NOMO-1 treated with dmso at 0.1 percent for 144 hours (cell line): ENCODE results near the gene LMAN1L.

ENCODE experiments used
- DNase-seq: peaks from one replicate; lab custom pipeline; 2025; ENCODE audit not compliant: unreplicated experiment; lab: John Stamatoyannopoulos, UW

The LMAN1L gene

DNA sequence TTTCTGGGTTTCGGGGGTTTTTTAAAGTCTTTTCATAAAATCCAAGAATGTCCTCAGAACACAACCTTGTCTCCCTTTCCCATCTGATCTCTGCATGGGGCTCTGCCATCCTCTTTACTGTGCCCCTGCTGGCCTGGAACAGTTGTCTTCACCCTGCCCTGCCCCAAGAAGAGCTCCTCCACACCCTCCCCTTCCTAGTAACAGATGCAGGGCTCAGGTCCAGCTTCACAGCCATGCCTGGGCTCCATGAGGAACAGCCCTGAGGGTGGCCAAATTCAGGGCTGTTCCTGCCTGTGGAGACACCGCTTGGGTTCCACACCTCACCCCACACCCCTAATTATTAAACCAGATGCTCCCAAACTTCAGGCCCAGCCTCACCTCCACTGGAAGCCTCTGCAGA lies 43.2 kb downstream of the LMAN1L start:
- DNase-seq: no peak

GRCh38 chr15:74856537-74856936 lies 43.9 kb downstream of the LMAN1L start:
- no peak for DNase-seq

DNA sequence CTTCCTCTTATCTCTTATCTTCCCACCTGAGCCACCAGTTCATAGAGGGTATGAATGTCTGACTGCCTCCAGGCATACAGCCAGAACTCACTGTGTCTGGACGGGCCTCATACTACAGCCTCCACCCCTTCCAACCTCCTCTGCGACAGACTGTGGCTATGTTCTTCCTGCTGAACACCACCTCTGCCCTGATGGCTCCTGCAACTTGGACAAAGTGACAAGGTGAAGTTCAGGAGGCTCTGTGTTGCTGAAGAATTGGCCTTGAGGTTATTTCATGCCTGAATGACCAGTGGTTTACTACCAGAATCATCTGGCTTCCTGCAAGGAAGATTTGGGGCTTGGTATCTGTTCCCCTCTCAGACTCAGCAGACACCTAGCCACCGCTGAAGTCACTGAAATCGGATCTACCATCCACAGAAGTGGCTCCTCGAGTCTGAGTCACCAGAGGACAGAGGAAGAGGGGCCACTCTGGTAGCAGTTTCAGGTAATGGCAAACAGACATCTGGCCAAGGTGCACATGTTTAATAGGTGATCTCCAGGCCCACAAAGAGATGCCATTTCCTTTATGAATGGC lies 44.5 kb downstream of the LMAN1L start:
- no peak for DNase-seq

- no peak for DNase-seq
Observed at GRCh38 chr15:74857671-74858368, 45.2 kb downstream of the LMAN1L start.

DNA sequence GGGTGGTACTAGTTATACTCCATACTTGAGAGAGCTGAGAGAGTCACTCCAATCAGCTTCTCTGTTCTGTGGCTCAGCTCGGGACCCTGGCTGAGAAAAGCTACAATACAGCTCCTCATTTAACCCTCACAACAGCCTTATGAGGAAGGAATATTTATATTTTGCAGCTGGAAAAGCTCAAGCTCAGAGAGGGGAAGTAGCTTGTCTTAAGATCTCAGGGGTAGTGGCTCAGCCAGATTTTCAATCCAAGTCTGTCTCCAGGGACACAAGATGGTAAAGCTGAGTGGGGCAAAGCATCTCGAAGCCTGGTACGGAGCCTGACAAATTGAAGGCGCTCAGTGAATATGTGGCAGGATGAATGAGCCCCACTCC lies 45.7 kb downstream of the LMAN1L start:
- DNase-seq: no peak

DNA sequence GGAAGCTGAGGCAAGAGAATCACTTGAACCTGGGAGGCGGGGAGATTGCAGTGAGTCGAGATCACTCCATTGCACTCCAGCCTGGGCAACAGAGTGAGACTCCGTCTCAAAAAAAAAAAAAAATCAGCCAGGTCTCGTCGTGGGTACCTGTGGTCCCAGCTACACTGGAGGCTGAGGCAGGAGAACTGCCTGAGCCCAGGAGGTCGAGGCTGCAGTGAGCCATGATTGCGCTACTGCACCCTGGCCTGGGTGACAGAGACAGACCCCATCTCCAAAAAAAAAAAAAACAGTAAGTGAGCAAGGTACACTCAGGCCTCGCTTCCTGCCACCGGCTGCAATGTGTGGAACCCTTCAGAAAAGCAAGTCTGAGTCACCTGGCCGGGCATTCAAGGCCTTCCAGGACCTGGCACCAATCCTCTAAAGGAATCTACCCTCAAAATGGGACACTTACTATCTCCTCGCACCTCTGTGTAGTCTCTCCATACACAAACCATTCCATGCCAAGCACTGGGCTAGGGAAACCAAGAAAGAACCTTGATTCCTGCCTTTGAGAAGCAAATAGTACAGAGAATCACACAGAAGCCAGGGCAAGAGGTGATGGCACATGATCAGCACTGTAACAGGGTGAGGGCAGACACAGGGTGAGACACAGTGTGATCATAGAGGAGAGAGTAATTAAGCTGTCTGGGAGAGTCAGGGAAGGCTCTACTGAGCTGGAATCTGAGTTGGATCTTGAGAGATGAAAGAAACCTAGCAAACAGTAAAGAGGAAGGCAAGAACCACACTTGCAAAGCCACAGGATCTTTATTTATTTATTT lies 50.8 kb downstream of the LMAN1L start:
- no peak for DNase-seq

- DNase-seq: no peak
Observed at GRCh38 chr15:74864296-74864695, 51.7 kb downstream of the LMAN1L start.

DNA sequence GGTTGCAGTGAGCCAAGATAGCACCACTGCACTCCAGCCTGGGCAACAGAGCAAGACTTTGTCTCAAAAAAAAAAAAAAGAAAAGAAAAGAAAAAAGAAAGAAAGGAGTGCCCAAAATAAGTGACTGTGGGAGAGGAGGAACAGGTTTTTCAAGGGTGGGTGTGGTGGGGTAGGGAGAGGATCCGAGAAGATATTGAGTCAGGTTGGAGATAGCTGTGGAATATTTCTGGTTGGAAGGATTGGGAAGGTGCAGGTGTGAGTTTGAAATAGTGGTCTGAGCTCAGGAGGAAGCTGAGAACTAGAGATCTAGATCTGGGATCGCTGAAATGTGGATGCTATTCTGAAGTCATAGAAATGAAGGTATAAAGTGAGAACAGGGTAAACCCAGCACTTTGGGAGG lies 52.7 kb downstream of the LMAN1L start:
- no peak for DNase-seq

DNA sequence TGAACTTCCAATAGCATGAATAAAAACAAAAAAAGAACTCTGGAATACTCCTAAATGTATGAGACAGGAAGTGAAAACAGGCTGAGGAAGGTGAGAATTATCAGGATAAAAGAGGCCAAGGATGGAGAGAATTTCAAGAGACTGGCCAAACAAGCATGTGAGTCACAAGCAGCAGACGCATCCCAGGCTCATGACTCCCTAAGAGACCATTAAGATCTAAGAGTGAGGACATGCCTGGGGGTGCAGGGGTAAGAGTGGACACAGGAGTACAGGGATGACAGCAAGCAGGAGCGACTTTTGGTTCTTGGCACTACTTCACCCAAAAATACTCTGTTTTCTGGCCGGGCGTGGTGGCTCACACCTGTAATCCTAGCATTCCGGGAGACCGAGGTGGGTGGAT lies 53.5 kb downstream of the LMAN1L start:
- DNase-seq: no peak

GRCh38 chr15:74867466-74868038 lies 54.9 kb downstream of the LMAN1L start:
- no peak for DNase-seq

- peak; percentile 62 for DNase-seq
Observed at GRCh38 chr15:74868059-74868458, 55.4 kb downstream of the LMAN1L start.

GRCh38 chr15:74869372-74869725 lies 56.7 kb downstream of the LMAN1L start:
- no peak for DNase-seq

DNA sequence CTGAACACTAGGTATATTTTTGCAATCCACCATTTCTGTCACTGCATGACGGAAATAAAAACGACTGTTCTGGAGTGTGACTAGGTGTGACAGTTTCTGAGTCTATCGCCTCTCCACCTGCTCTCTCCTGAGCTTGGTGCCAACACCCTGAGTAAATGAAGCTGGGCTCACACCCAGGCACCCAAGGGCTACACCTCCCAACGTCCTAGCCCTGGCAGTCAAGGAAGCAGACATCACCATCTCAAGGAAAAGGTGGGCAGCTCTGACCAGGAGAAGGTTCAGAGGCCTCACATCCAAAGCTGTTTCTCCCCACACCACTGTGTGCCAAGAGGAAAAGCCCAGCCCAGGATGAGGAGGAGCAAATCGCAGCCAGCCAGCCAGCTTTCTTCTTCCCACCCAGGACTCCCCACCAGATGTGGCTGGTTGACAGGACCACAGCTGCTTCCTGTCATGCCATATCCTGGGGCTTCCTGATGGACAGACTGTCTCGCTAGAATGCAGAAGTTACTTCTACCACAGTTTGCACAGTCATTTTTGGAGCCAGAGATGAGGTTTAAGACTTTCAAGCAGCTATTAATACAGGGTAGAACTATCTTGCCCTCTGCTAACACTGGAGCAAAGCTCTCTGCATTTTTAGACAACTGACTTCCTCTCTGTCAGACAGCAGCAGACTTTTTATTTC lies 57.2 kb downstream of the LMAN1L start:
- peak; percentile 86 for DNase-seq

DNA sequence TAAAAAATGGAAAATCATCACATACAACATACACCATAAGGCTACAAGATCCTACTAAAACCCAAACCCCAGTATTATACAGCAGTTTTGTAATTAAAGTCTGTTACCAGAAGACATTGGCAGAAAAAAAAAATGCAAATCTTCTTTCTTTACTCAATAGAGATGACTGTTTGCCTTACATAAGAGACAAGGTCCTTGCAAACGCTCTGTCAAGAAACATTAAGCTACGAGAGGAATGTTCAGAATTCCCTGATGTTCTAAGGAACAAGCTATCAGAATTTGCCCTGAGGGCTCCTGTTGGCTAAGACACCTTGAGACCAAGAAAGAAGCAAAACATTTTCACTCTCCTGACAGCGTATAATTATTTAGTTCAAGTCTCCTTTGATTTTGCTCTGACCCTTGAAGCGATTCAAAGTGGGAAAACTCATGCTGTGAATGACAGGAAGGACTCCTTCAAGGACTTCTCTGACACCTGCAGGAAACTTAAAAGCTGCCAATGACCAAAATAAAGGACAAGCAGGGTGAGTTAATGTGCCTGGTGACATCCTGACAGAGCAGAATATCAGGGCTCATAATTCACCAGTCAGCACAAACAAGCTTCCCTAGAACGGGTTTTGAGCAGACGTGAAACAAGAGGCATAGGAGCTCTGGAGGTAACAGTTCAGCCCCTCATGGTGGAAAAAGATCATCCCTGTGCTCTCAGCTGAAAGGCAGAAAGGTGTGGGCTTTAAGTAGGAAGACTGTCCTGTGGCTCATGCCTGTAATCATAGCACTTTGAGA lies 58.0 kb downstream of the LMAN1L start:
- DNase-seq: no peak

DNA sequence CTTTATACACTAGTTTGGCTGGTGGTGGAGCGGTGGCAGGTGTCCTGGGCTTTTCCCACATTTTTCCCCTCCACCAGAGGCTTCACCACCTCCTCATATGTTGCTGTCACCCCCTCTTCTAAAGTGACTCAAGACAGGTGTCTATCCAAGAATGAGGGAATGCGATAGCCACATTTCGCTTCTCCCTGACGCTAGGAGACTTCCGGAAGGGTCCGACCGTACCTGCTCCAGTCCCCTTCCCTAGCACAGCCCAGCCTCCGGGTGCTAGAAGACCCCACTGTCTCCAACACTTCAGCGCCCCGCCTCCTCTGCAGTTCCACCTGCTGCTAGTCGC lies 60.0 kb downstream of the LMAN1L start:
- DNase-seq: no peak

DNA sequence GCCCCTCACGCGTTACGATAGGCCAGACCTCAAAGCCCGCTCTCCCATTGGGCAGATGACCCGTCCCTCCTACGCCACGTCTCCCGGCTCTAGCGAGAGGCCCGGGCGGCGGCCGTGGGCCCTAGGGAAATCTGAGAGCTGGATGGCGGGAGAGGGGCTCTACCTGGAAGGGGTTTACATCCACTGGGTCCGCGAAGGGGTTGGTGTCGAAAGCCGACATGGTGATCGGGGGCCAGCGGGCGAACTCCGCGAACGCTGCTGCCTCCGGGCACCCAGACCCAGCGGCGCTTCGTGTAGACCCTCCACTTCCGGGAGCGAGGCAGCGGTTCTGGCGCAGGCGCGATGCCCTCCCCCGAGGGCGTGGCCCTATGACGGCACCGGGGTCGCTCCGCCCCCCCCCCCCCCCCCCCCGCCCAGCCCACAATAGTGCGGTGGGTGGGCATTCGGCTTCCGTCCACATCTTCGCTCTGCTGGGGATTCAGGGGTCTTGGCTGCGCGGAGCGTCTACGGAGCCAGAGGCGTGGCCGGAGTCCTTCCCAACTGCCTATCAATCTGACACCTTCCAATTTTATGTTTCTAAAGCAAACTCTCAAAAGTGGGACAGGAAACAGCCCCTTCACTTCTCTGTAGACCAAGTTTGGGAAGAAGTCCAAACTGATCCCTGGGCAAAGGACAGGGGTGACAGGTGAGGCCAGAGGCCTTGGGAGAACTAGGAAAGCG lies 60.6 kb downstream of the LMAN1L start, which contains the start of gene SCAMP2:
Gene SCAMP2 (minus strand): TSS at position 330 of the 720 bp plus-strand sequence. CDS start 110 bp downstream, at position 220.
- DNase-seq: peak; percentile 93

DNA sequence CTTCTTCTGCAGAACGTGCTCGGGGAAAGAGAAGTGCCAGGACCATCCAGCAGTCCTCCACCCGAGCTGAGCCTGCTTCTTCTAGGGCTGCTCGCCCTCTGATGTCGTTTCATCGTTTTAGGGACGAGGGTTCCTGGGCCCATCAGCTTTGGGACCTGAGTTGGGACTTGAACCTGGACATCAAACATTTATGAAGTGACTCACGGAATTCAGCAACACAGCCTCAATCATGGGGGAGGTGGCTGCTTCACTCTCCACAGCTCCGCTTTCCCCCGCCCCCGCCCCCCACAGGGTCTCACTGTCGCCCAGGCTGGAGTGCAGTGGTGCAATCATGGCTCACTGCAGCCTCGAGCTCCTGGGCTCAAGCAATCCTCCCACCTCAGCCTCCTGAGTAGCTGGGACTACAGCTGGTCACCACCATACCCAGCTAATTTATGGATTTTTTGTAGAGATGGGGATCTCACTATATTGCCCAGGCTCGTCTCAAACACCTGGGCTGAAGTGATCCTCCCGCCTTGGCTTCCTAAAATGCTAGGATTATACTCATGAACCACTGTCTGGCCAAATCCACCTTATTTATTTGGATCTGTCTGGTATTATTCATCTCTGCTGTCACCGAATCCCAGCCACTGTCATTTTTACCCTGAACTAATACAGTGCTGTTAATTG lies 61.3 kb downstream of the LMAN1L start:
- no peak for DNase-seq
